ENCODE data around the gene NDST1.

The NDST1 gene

DNA sequence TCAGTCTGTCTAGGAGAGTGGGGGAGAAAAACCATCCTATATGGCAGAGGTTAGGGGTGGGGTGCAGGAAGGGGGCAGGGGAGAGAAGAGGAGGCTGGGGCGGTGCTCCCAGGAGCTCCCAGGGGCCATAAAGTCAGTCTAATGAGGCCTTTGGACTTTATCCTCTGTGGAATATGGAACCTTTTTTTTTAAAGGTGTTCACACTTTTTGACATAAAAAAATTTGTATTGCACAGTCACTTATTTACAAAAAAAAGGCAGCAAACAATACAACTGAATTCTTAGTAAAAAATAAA, 80.6 kb downstream of the NDST1 start:
- no peak for DNase-seq (ENCODE audit: low read depth)

DNA sequence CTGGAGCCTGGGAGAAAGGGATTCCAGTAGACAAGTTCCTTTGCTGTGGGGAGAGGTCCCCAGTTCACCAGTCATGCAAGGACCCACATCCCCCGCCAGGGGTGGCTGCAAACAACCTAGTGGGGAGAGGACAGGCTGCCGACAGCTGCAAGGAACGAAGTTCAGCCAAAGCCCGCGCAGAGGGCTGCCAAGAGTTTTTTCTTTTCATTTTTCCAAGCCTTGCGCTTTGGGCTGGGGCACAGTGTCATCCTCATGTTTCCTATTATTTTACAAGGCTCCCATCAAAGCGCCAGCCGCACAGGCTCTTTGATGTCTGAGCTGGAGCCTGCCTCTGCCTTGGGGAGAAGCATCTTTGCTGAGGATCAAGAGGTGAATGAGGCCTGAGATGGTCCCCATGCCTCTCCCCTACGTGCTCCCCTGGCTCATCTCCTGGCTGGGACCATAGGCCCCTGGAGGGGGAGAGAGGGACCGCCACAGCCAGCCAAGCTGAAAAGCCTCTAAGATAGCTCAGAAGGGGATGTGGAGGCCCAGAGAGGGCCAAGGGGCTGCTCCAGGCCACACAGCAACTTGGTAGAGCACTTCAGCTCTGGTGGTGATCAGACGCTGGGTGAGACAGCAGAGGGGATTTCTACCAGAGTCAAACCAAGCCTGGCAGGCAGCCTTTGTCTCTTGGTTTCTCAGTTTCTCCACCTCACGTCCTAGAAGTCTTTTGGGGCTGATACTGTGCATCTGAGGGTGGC, 82.1 kb downstream of the NDST1 start:
- DNase-seq (ENCODE audit: low read depth): no peak

- DNase-seq (ENCODE audit: low read depth): no peak
Measured at GRCh38 chr5:150590979-150591695, 83.2 kb downstream of the NDST1 start.

DNA sequence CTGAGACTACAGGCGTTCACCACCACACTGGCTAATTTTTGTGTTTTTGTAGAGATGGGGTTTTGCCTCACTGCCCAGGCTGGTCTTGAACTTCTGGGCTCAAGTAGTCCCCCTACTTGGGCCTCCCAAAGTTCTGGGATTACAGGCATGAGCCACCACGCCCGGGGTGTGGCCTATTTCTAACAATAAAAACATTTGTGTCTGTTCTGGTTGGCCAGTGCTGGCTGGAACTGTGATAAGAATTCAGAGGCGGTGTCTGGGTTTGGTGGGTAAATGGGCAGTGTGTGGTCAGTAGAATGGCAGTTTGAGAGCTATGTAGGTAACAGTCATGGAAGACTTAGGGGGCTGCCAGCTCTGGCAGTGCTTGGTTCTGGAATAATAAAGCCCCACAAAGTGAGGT, 85.7 kb downstream of the NDST1 start:
- no peak for DNase-seq (ENCODE audit: low read depth)

- no peak for DNase-seq (ENCODE audit: low read depth)
Measured at GRCh38 chr5:150593996-150594395, 86.1 kb downstream of the NDST1 start.

DNA sequence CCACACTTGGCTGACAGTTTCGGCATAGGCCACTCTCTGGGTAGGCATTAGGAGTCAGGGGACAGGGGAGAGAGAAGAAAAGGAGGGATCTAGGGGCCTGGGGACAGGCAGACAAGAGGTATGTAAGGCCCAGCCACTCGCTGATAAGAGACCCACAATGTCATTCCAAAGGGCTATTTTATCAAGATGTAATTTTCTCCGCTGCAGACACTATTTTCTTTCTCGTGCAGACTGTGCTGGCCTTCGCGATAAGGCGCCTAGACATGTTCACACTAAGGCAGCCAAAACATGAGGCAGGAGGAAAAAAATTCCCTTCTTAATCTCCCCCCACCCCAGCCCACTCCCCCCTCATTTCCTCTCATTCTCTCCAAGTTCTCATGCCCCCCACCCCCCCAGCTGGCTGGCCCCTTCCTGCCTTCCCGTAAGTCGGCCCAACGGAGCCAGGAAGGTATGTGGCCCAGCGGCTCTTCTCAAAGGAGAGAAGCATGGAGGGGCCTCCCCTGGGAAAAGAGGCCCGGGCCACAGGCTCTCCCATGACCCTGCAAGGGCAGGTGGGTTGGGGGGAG, 87.6 kb downstream of the NDST1 start:
- DNase-seq (ENCODE audit: low read depth): no peak

GRCh38 chr5:150596313-150596712, 88.4 kb downstream of the NDST1 start:
- DNase-seq (ENCODE audit: low read depth): no peak

GRCh38 chr5:150596826-150597225, 88.9 kb downstream of the NDST1 start:
- no peak for DNase-seq (ENCODE audit: low read depth)

- DNase-seq (ENCODE audit: low read depth): no peak
Measured at GRCh38 chr5:150598006-150598405, 90.1 kb downstream of the NDST1 start.

DNA sequence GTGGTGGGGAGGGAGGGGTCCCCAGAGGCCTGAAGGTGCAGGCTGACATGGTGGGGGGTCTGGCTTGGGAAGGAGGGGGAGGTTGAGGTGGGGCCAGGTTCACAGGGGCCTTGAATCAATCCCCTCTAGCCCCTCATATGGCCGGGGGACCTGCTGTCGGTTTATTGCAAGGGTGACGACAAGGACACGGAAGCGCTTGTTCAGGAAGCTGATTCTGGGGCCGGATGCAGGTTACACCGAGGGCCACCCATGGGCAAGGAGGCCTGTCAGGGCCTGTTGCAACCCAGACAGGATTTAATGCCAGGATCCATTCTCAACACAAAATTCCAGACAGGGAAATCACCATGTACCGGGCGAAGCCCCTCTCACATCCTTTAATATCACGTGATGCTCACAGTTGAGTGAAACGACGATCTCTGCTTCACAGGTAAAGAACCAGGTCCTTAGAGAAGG, 90.9 kb downstream of the NDST1 start:
- no peak for DNase-seq (ENCODE audit: low read depth)

GRCh38 chr5:150599281-150599680, 91.3 kb downstream of the NDST1 start:
- DNase-seq (ENCODE audit: low read depth): no peak

DNA sequence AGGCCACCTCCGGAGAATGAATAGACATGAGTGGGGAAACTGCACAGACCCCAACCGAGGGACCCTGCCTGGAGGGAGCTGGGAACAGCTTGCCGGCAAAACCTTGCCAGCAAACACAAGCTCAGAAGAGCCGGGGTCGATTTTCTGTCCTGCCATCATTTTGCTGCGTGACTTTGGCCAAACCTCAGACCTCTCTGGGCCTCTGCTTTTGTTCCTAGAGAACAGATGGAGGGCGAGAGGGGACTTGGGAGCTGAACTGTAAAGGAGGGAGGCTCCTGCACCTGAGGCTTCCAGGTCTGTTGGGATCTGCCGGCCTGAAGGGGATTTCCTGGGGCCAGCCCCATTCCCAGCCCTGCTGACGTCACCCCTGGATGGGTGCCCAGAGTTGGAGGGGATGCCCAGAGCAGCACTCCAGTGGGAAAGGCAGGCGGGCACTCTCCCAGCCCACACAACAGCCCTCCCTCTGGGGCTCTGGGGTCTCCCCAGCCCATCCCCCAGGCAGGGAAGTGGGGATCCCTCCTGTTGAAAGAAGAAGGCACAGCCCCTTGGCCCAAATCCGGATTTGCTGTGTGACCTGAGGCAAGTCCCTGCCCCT, 92.1 kb downstream of the NDST1 start:
- no peak for DNase-seq (ENCODE audit: low read depth)

GRCh38 chr5:150600616-150601490, 92.9 kb downstream of the NDST1 start:
- DNase-seq (ENCODE audit: low read depth): no peak

DNA sequence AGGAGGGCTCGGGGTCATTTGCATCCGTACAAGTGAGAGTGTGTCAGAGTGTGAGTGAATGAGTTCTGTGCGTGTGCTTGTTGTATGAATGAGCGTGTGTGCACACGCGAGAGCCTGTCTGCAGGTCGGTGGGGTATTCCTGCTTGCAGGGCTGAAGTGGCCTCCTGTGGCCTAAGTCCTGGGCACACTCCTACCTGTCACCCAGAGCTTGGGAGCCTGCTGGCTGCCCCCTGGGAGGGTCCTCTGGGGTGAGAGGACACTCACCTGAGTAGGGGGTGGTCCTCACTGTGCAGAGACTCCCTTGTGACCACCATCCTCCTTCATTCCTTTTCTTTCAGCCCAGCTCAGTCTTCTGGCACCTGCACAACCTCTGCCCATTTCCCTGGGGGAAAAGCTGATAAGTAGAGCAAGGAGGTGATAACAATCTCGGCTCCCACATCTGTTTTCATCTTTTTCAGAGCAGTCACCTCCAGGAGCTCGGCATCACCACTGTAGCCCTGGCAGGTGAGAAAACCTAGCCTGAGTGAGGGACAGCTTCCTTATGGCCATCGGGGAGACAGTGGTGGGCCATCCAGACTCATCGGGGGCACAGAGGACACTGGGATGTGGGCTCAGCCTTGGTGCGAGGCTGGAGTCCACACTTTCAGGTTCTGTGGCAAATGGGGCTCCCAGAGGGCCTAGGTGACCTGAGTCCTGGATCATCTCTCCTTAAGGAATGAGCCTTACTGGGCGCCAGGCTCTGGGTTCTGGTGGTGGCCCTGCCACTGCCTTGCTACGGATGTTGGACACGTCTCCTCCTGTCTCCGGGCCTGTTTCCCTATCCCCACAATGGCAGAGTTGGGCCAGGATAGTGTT, 93.8 kb downstream of the NDST1 start:
- no peak for DNase-seq (ENCODE audit: low read depth)

DNA sequence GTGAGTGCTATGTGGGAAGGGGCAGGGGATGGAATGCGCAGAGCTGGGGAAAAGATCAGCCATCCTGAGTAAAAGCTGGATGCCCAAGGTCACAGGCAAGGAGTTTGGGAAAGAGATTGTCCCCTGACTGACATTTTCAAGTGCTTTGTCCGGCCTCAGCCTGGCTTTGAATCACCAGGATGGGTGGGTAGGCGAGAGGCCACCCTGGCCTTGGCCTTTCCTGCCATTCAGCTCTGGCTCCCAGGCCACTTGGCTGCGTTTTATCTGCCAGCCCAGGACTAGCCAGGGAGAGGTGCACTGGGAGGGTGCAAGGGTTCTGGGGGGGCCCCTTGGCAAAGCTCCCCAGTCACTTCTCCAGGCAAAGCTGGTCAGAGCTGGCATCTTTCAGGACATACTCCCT, 95.1 kb downstream of the NDST1 start:
- DNase-seq (ENCODE audit: low read depth): no peak

- DNase-seq (ENCODE audit: low read depth): no peak
Measured at GRCh38 chr5:150603491-150603890, 95.6 kb downstream of the NDST1 start.

GRCh38 chr5:150604010-150604409, 96.1 kb downstream of the NDST1 start:
- DNase-seq (ENCODE audit: low read depth): no peak

DNA sequence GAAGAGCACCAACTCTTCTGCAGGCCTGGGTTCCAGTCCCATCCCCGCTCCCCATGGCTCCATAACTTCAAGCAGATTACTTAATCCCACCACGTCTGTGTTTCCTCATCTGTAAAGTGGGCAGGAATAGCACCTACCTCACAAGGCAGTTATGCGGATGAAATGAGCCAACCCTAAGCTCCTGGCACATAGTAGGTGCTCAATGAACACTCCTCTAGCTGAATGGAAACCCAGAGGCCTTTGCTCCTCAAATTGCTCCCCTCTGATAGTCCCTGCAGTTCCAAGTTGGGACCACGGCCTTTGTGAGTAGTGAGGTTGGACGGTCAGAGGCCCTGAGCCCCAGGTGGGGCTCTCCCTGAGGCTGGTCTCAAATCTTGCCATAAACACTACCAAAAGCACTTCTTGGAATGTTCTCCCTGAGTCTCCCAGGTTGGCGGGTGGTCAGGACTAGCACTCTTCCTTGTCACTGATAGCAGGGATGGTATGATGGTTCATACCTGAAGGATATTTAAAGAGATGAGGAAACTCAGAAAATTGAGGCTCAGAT, 97.0 kb downstream of the NDST1 start:
- no peak for DNase-seq (ENCODE audit: low read depth)

- DNase-seq (ENCODE audit: low read depth): no peak
Measured at GRCh38 chr5:150605546-150605945, 97.6 kb downstream of the NDST1 start.

DNA sequence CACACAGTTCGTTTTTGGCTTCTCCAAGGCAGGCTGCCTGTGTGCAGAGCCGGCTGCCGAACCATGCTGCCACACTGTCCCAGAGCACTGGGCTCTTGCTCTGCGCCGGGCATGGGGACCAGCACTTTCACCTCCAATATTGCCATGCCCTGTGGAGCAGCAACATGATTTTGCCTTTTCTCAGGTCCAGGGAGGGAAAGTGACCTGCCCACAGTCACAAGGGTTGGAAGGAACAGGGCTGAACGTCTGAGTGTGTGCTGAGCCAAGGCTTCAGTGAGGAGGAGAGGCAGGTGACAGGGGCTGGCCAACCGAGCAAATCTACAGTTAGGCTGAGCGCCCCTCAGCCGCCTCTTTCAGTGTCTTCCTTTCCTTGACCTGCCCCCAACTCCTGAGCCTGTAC, 98.5 kb downstream of the NDST1 start:
- DNase-seq (ENCODE audit: low read depth): no peak

GRCh38 chr5:150607105-150607504, 99.2 kb downstream of the NDST1 start:
- no peak for DNase-seq (ENCODE audit: low read depth)
